ENCODE results near the gene CCDC142.

CCDC142 gene

GRCh38 chr2:74482801-74483674 lies at the start of gene CCDC142, which contains the start of gene TTC31:
Gene CCDC142 (minus strand): TSS chr2:74482998. CDS start chr2:74482837, 161 bp downstream.
Gene TTC31 (plus strand): TSS chr2:74483081. CDS start chr2:74483096, 15 bp downstream.
- peak within 1 kb of the TSS; percentile 98 for H3K4me3 ChIP-seq (replicated peaks; ENCODE audit: low read depth, low read length)
- TF ChIP-seq CTCF (IDR thresholded peaks at IDR 0.05; ENCODE audit: low read length, missing control alignments), result peak; percentile 87
- peak; percentile 96 for DNase-seq (ENCODE audit: low read depth)

GRCh38 chr2:74532222-74532621 lies 49.4 kb upstream of the CCDC142 start:
- TF ChIP-seq CTCF (IDR thresholded peaks at IDR 0.05; ENCODE audit: low read length, missing control alignments), result peak; percentile 36
- H3K4me3 ChIP-seq (replicated peaks; ENCODE audit: low read depth, low read length), result no peak overlapping the region
- peak; percentile 72 for DNase-seq (ENCODE audit: low read depth)

- DNase-seq (ENCODE audit: low read depth), result no peak
- no peak overlapping the region for H3K4me3 ChIP-seq (replicated peaks; ENCODE audit: low read depth, low read length)
- TF ChIP-seq CTCF (IDR thresholded peaks at IDR 0.05; ENCODE audit: low read length, missing control alignments), result no peak
Observed at GRCh38 chr2:74531666-74532065, 48.9 kb upstream of the CCDC142 start.

- peak; percentile 54 for DNase-seq (ENCODE audit: low read depth)
- peak overlapping the region; percentile 98 for H3K4me3 ChIP-seq (replicated peaks; ENCODE audit: low read depth, low read length)
- no peak for TF ChIP-seq CTCF (IDR thresholded peaks at IDR 0.05; ENCODE audit: low read length, missing control alignments)
Observed at GRCh38 chr2:74530239-74531187, 47.7 kb upstream of the CCDC142 start.

- TF ChIP-seq CTCF (IDR thresholded peaks at IDR 0.05; ENCODE audit: low read length, missing control alignments), result no peak
- DNase-seq (ENCODE audit: low read depth), result peak; percentile 99
Observed at GRCh38 chr2:74529357-74530238, 46.8 kb upstream of the CCDC142 start, which contains the start of the genes AUP1 and HTRA2. Gene AUP1 (minus strand): TSS chr2:74529706. CDS start chr2:74529629, 77 bp downstream. Gene HTRA2 (plus strand): TSS chr2:74529933. CDS start chr2:74530007, 74 bp downstream.

More at GRCh38 chr2:74529357-74530238, 46.8 kb upstream of the CCDC142 start, which contains the start of the genes AUP1 and HTRA2:
- peak within 1 kb of the TSS; percentile 98 for H3K4me3 ChIP-seq (replicated peaks; ENCODE audit: low read depth, low read length)
